SU-DHL-6 (cell line): ENCODE results near the gene DLG2.

Experiments
- H2AFZ ChIP-seq: fragments of 200-600 bp; sonication (generic); 2 replicates; pipeline ENCODE4 v1.6.1; 2014; ENCODE audit warnings: low read depth, mild to moderate bottlenecking, moderate library complexity, mixed read lengths, antibody characterized with exemption, low read length; ENCODE audit not compliant: severe bottlenecking
- H3F3A ChIP-seq: fragments of 200-600 bp; shearing (Covaris generic); 2 replicates; pipeline ENCODE4 v1.6.0; 2016; ENCODE audit warnings: antibody characterized with exemption, mild to moderate bottlenecking; ENCODE audit not compliant: insufficient read depth
- H3K27ac ChIP-seq: fragments of 200-600 bp; sonication (generic); 2 replicates; pipeline ENCODE4 v1.5.1; 2016; ENCODE audit warnings: low read depth, mild to moderate bottlenecking, low read length, moderate library complexity, mixed read lengths
- H3K27me3 ChIP-seq: fragments of 200-600 bp; sonication (generic), shearing (Covaris generic); 2 replicates; pipeline ENCODE4 v1.6.0; 2014; ENCODE audit warnings: mild to moderate bottlenecking, low read length
- H3K36me3 ChIP-seq: fragments of 200-600 bp; sonication (generic); 2 replicates; pipeline ENCODE4 v1.6.1; 2014; ENCODE audit warnings: mild to moderate bottlenecking, low read length, mixed read lengths
- H3K4me2 ChIP-seq: fragments of 300-600, 200-600 bp; shearing (Covaris generic), sonication (generic); 2 replicates; pipeline ENCODE4 v1.6.0; 2014; ENCODE audit warnings: low read length, low read depth, mild to moderate bottlenecking; ENCODE audit not compliant: poor library complexity, severe bottlenecking
- H3K4me3 ChIP-seq: fragments of 200-600 bp; sonication (generic); 2 replicates; pipeline ENCODE4 v1.5.1; 2014; ENCODE audit warnings: antibody characterized with exemption, low read length, mild to moderate bottlenecking, mixed read lengths; ENCODE audit not compliant: insufficient read depth, poor library complexity, severe bottlenecking
- H3K79me2 ChIP-seq: fragments of 200-600 bp; sonication (generic); 2 replicates; pipeline ENCODE4 v1.6.1; 2014; ENCODE audit warnings: mild to moderate bottlenecking, low read length, moderate library complexity; ENCODE audit not compliant: insufficient read depth
- H3K9ac ChIP-seq: fragments of 200-600 bp; sonication (generic); 2 replicates; pipeline ENCODE4 v1.7.0; 2014; ENCODE audit warnings: mild to moderate bottlenecking, low read length
- H3K9me2 ChIP-seq: fragments of 200-600 bp; sonication (generic); replicated peaks from 2 replicates; pipeline ENCODE4 v1.6.1; 2014; ENCODE audit warnings: low read length; ENCODE audit not compliant: insufficient read depth
- H3K9me3 ChIP-seq: fragments of 200-600 bp; sonication (generic); 2 replicates; pipeline ENCODE4 v1.6.1; 2014; ENCODE audit warnings: low read length, mixed read lengths; ENCODE audit not compliant: insufficient read depth
- H4K20me1 ChIP-seq: fragments of 200-600 bp; sonication (generic); 2 replicates; pipeline ENCODE4 v1.6.1; 2014; ENCODE audit warnings: low read depth, mild to moderate bottlenecking, antibody characterized with exemption, low read length, moderate library complexity, mixed read lengths
- EZH2phosphoT487 ChIP-seq: fragments of 200-600 bp; sonication (generic), shearing (Covaris generic); conservative IDR thresholded peaks from 2 replicates; pipeline ENCODE4 v1.6.1; 2018; ENCODE audit warnings: mild to moderate bottlenecking, antibody characterized with exemption, low read length, moderate library complexity, mixed read lengths
- TF ChIP-seq, protein P1 (sequence below): fragments of 200-600 bp; sonication (generic); IDR thresholded peaks from one replicate; pipeline ENCODE4 v1.5.1; 2017; ENCODE audit warnings: antibody characterized with exemption, mild to moderate bottlenecking, low read length, moderate library complexity; ENCODE audit not compliant: insufficient read depth, poor library complexity, severe bottlenecking

The DLG2 gene

GRCh38 chr11:85589373-85589772, 37.8 kb downstream of the DLG2 start:
- Histone ChIP-seq H3K36me3 (no peaks in the 10 kb centered on the region), H3K9me2 (no peaks in the 10 kb centered on the region), H3K27me3 (no peaks in the 10 kb centered on the region), H4K20me1 (no peaks in the 10 kb centered on the region), H3K9me3 (no peaks in the 10 kb centered on the region), H3K4me3 (no peak overlapping the region), H3K9ac (no peak overlapping the region), H2AFZ (no peak overlapping the region), H3F3A (no peaks in the 10 kb centered on the region), H3K79me2 (no peaks in the 10 kb centered on the region), H3K27ac (no peak overlapping the region), H3K4me2 (no peak overlapping the region)
- TF ChIP-seq, protein P1, sequence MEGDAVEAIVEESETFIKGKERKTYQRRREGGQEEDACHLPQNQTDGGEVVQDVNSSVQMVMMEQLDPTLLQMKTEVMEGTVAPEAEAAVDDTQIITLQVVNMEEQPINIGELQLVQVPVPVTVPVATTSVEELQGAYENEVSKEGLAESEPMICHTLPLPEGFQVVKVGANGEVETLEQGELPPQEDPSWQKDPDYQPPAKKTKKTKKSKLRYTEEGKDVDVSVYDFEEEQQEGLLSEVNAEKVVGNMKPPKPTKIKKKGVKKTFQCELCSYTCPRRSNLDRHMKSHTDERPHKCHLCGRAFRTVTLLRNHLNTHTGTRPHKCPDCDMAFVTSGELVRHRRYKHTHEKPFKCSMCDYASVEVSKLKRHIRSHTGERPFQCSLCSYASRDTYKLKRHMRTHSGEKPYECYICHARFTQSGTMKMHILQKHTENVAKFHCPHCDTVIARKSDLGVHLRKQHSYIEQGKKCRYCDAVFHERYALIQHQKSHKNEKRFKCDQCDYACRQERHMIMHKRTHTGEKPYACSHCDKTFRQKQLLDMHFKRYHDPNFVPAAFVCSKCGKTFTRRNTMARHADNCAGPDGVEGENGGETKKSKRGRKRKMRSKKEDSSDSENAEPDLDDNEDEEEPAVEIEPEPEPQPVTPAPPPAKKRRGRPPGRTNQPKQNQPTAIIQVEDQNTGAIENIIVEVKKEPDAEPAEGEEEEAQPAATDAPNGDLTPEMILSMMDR: no peak
- no peak for TF ChIP-seq EZH2phosphoT487

GRCh38 chr11:85582111-85582510, 45.0 kb downstream of the DLG2 start:
- H3K9ac ChIP-seq: no peak overlapping the region
- H4K20me1 ChIP-seq: no peaks in the 10 kb centered on the region
- H3K4me2 ChIP-seq: no peak overlapping the region
- TF ChIP-seq, protein P1: no peak
- no peak for TF ChIP-seq EZH2phosphoT487
- H3K79me2 ChIP-seq: no peaks in the 10 kb centered on the region
- H3K9me2 ChIP-seq: no peaks in the 10 kb centered on the region
- H3K27me3 ChIP-seq: no peaks in the 10 kb centered on the region
- no peaks in the 10 kb centered on the region for H3F3A ChIP-seq
- no peak overlapping the region for H2AFZ ChIP-seq
- no peaks in the 10 kb centered on the region for H3K9me3 ChIP-seq
- H3K27ac ChIP-seq: no peak overlapping the region
- no peak overlapping the region for H3K4me3 ChIP-seq
- no peaks in the 10 kb centered on the region for H3K36me3 ChIP-seq

GRCh38 chr11:85575388-85575787, 51.8 kb downstream of the DLG2 start:
- no peaks in the 10 kb centered on the region for H3F3A ChIP-seq
- no peaks in the 10 kb centered on the region for H3K36me3 ChIP-seq
- no peaks in the 10 kb centered on the region for H3K79me2 ChIP-seq
- no peaks in the 10 kb centered on the region for H3K9me2 ChIP-seq
- H3K9me3 ChIP-seq: no peaks in the 10 kb centered on the region
- no peak overlapping the region for H3K4me3 ChIP-seq
- no peak overlapping the region for H3K27ac ChIP-seq
- H3K9ac ChIP-seq: no peak overlapping the region
- H3K27me3 ChIP-seq: no peaks in the 10 kb centered on the region
- H3K4me2 ChIP-seq: no peak overlapping the region
- H2AFZ ChIP-seq: no peak overlapping the region
- no peak for TF ChIP-seq EZH2phosphoT487
- TF ChIP-seq, protein P1: no peak
- H4K20me1 ChIP-seq: no peaks in the 10 kb centered on the region

GRCh38 chr11:85572056-85572455, 55.1 kb downstream of the DLG2 start:
- H3K79me2 ChIP-seq: no peaks in the 10 kb centered on the region
- H3K9me3 ChIP-seq: no peaks in the 10 kb centered on the region
- H3K27me3 ChIP-seq: no peaks in the 10 kb centered on the region
- no peak overlapping the region for H2AFZ ChIP-seq
- no peak overlapping the region for H3K9ac ChIP-seq
- H4K20me1 ChIP-seq: no peaks in the 10 kb centered on the region
- TF ChIP-seq, protein P1: no peak
- TF ChIP-seq EZH2phosphoT487: no peak
- H3F3A ChIP-seq: no peaks in the 10 kb centered on the region
- H3K9me2 ChIP-seq: no peaks in the 10 kb centered on the region
- H3K4me3 ChIP-seq: no peak overlapping the region
- H3K27ac ChIP-seq: no peak overlapping the region
- H3K4me2 ChIP-seq: no peak overlapping the region
- H3K36me3 ChIP-seq: no peaks in the 10 kb centered on the region
